OCI-LY3 (cell line): ENCODE measurements around the gene DCHS2.

Experiments
- H2AFZ ChIP-seq: fragments of 200-600, 300-600 bp; shearing (Covaris generic); 2 replicates; pipeline ENCODE4 v1.6.0; 2014; ENCODE audit warnings: antibody characterized with exemption, low read depth, low read length
- H3K27ac ChIP-seq: fragments of 200-600, 300-600 bp; sonication (generic); 2 replicates; pipeline ENCODE4 v1.5.1; 2014; ENCODE audit warnings: mild to moderate bottlenecking, low read length, moderate library complexity, mixed read lengths
- H3K27me3 ChIP-seq: fragments of 200-600, 300-600 bp; sonication (generic); 2 replicates; pipeline ENCODE4 v1.6.1; 2014; ENCODE audit warnings: low read depth, low read length, mixed read lengths
- H3K36me3 ChIP-seq: fragments of 200-600, 300-600 bp; sonication (generic); replicated peaks from 2 replicates; pipeline ENCODE3; 2014; ENCODE audit warnings: low read depth, low read length, mixed read lengths
- H3K4me1 ChIP-seq: fragments of 300-600, 200-600 bp; sonication (generic); 2 replicates; pipeline ENCODE4 v1.6.1; 2014; ENCODE audit warnings: low read length, mixed read lengths
- H3K4me2 ChIP-seq: fragments of 200-600, 300-600 bp; sonication (generic); 2 replicates; pipeline ENCODE4 v1.6.1; 2014; ENCODE audit warnings: low read length, mixed read lengths
- H3K4me3 ChIP-seq: fragments of 300-600, 200-600 bp; sonication (generic); 2 replicates; pipeline ENCODE4 v1.5.1; 2014; ENCODE audit warnings: antibody characterized with exemption, mild to moderate bottlenecking, low read length, moderate library complexity
- H3K79me2 ChIP-seq: fragments of 300-600, 200-600 bp; shearing (Covaris generic); 2 replicates; pipeline ENCODE4 v1.6.1; 2014; ENCODE audit warnings: mild to moderate bottlenecking, low read length, mixed read lengths
- H3K9ac ChIP-seq: fragments of 300-600, 200-600 bp; shearing (Covaris generic); 2 replicates; pipeline ENCODE4 v1.6.0; 2014; ENCODE audit warnings: mild to moderate bottlenecking, low read length, moderate library complexity
- H3K9me3 ChIP-seq: fragments of 200-600, 300-600 bp; shearing (Covaris generic); 2 replicates; pipeline ENCODE4 v1.6.1; 2014; ENCODE audit warnings: low read length, mixed read lengths; ENCODE audit not compliant: insufficient read depth
- H4K20me1 ChIP-seq: fragments of 200-600, 300-600 bp; sonication (generic); 2 replicates; pipeline ENCODE4 v1.6.1; 2016; ENCODE audit warnings: low read length, mixed read lengths; ENCODE audit not compliant: insufficient read depth
- CTCF ChIP-seq: fragments of 200-600, 300-600 bp; sonication (generic); IDR thresholded peaks from 2 replicates; pipeline ENCODE4 v1.5.1; 2014; ENCODE audit warnings: antibody characterized with exemption, low read length, low read depth
- EZH2phosphoT487 ChIP-seq: fragments of 200-600 bp; shearing (Covaris generic); IDR thresholded peaks from 2 replicates; pipeline ENCODE4 v1.6.1; 2018; ENCODE audit warnings: antibody characterized with exemption, mixed run types, low read depth

The DCHS2 gene

DNA sequence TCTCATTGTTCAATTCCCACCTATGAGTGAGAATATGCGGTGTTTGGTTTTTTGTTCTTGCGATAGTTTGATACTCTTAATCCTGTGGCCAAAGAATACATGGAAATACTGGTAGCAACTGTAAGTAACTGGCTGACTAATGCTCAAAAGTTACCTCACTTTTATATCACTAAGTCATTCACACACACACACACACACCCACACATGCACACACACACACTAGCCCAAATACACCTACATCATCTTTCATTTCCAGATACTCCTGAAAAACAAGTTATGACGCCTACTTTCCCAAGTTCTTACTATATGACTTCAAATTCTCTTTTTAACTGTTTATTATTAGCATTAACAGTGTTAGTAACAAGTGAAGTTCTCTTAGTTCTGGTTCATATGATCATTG is 101.3 kb downstream of the DCHS2 start:
- Histone ChIP-seq H3K36me3 (no peaks in the 10 kb centered on the region), H2AFZ (no peak overlapping the region), H4K20me1 (no peaks in the 10 kb centered on the region), H3K4me2 (no peak overlapping the region), H3K27ac (no peak overlapping the region), H3K79me2 (no peaks in the 10 kb centered on the region), H3K4me1 (no peaks in the 10 kb centered on the region), H3K27me3 (peaks cover 35% of the 10 kb centered on the region), H3K9ac (no peak overlapping the region), H3K4me3 (no peak overlapping the region), H3K9me3 (no peaks in the 10 kb centered on the region)
- TF ChIP-seq EZH2phosphoT487 (no peak), CTCF (no peak)

DNA sequence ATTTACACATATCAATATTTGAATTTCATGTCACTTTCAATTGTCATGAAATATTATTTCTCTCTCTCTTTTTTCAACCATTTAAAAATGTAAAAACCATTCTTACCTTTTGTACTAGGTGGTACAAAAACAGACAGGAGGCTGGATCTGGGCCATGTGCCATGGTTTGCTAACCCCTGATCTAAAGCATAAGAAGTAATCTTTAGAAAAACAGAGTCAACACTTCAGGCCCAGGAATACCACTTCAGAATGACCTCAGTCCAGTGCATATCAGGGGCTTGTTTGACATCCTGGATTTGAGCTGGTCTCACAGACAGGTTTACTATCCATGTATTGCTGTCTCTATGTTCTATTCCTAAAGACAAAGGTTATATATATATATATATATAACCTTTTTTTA is 102.5 kb downstream of the DCHS2 start:
- Histone ChIP-seq H3K4me3 (no peak overlapping the region), H3K79me2 (no peaks in the 10 kb centered on the region), H4K20me1 (no peaks in the 10 kb centered on the region), H3K36me3 (no peaks in the 10 kb centered on the region), H3K27me3 (peaks cover 30% of the 10 kb centered on the region), H3K9ac (no peak overlapping the region), H2AFZ (no peak overlapping the region), H3K4me2 (no peak overlapping the region), H3K27ac (no peak overlapping the region), H3K4me1 (no peaks in the 10 kb centered on the region), H3K9me3 (no peaks in the 10 kb centered on the region)
- no peak for TF ChIP-seq EZH2phosphoT487
- TF ChIP-seq CTCF: no peak

GRCh38 chr4:154384012-154384411 is 107.6 kb downstream of the DCHS2 start:
- Histone ChIP-seq H3K4me2 (no peak overlapping the region), H3K36me3 (no peaks in the 10 kb centered on the region), H3K9ac (no peak overlapping the region), H3K4me3 (no peak overlapping the region), H2AFZ (no peak overlapping the region), H3K27ac (no peak overlapping the region), H3K79me2 (no peaks in the 10 kb centered on the region), H3K4me1 (no peaks in the 10 kb centered on the region), H3K27me3 (peaks cover 12% of the 10 kb centered on the region), H3K9me3 (no peaks in the 10 kb centered on the region), H4K20me1 (no peaks in the 10 kb centered on the region)
- TF ChIP-seq EZH2phosphoT487 (no peak), CTCF (no peak)

GRCh38 chr4:154376486-154376885 is 115.1 kb downstream of the DCHS2 start:
- Histone ChIP-seq H3K79me2 (no peaks in the 10 kb centered on the region), H3K4me3 (no peak overlapping the region), H3K27me3 (peaks cover 25% of the 10 kb centered on the region), H3K36me3 (no peaks in the 10 kb centered on the region), H3K9ac (no peak overlapping the region), H3K27ac (no peak overlapping the region), H3K9me3 (no peaks in the 10 kb centered on the region), H3K4me1 (peaks cover 6% of the 10 kb centered on the region), H3K4me2 (no peak overlapping the region), H4K20me1 (no peaks in the 10 kb centered on the region), H2AFZ (no peak overlapping the region)
- TF ChIP-seq EZH2phosphoT487 (no peak), CTCF (no peak)
